AG04449 (cell line): Measurements from ENCODE around the gene CAPRIN2.

ENCODE experiments used
- CTCF ChIA-PET: fragments of 350-600 bp; formaldehyde crosslinking; extraction: SDS; loops from one replicate; lab custom pipeline; 2021; ENCODE audit warnings: antibody characterized with exemption; lab: Yijun Ruan, JAX
- POLR2A ChIA-PET: fragments of 400-600, 350-600 bp; formaldehyde crosslinking; extraction: SDS; loops from one replicate; lab custom pipeline; 2020; ENCODE audit warnings: antibody characterized with exemption, inconsistent platforms; lab: Yijun Ruan, JAX
- DNase-seq: peaks from one replicate; pipeline ENCODE4 v3.0.0-alpha.2; 2010; ENCODE audit warnings: low read depth, low spot score
- H3K4me3 ChIP-seq: 2 replicates; pipeline ENCODE4 v1.5.1; 2011; ENCODE audit warnings: low read depth, mild to moderate bottlenecking, control low read depth, low read length
- CTCF ChIP-seq: IDR thresholded peaks from one replicate; pipeline ENCODE4 v1.5.1; 2011; ENCODE audit warnings: mild to moderate bottlenecking, moderate library complexity, low read length, control low read depth, inconsistent platforms; ENCODE audit not compliant: insufficient read depth; ENCODE audit errors: missing control alignments

The CAPRIN2 gene

GRCh38 chr12:30756074-30756473 is 1.3 kb upstream of the CAPRIN2 start:
- ChIA-PET CTCF (interaction anchor here (1.0 to 1.3 kb wide), 3 partner anchors 11 to 36 kb away, joined by 3 to 5 read pairs (median 3); no protein-coding TSS in a partner anchor), POLR2A (no interaction called here)
- no peak for DNase-seq
- TF ChIP-seq CTCF: no peak
- H3K4me3 ChIP-seq: no peak overlapping the region

GRCh38 chr12:30755395-30755762 is 628 bp upstream of the CAPRIN2 start:
- peak overlapping the region; percentile 77 for H3K4me3 ChIP-seq
- CTCF ChIA-PET: interaction anchor here (1.0 to 1.3 kb wide), 6 partner anchors 9 to 41 kb away, joined by 3 to 5 read pairs (median 4); no protein-coding TSS in a partner anchor
- TF ChIP-seq CTCF: no peak
- POLR2A ChIA-PET: interaction anchor here (1.0 to 2.4 kb wide), 3 partner anchors 29 to 40 kb away, joined by 3 to 45 read pairs (median 8); no protein-coding TSS in a partner anchor
- no peak for DNase-seq

- no peak for DNase-seq
- no peak for TF ChIP-seq CTCF
- ChIA-PET CTCF (interaction anchor here (1.1 to 3.2 kb wide), 8 partner anchors 10 to 518 kb away, joined by 3 to 24 read pairs (median 8); no protein-coding TSS in a partner anchor), POLR2A (interaction anchor here (1.0 to 2.4 kb wide), 5 partner anchors 28 to 41 kb away, joined by 3 to 45 read pairs (median 5); no protein-coding TSS in a partner anchor)
- peak overlapping the region; percentile 77 for H3K4me3 ChIP-seq
Observed at GRCh38 chr12:30754383-30754749, 385 bp downstream of the CAPRIN2 start.

DNA sequence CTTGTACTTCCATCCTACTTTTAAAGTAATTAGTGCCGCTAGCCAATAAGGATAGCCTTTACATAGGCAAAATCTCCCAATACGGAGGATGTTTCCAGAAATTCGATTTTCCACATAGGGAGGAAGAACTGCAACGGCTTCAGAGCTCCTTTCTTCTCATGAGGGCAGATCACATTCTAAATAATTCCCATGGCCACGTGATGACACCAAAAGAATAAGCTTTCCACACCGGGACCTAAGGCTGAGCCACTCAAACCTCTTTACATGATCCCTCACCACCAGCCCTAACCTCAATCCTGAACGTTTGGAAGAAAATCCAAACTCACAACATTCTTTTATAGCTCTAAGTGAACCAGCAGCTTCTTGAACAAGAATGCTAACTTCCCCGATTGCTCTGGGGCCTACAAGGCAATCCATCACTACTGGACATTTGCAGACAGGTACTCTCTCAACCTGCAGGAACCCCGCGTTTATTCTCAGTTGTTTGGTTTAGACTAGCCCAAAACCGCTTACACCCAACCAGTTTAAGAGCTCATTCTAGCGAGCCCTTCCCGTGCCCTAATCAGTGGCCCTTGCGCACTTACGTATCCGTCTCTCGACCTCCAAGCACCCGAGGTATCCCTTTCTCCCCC is 884 bp downstream of the CAPRIN2 start:
- no peak for TF ChIP-seq CTCF
- no peak for DNase-seq
- ChIA-PET CTCF (interaction anchor here (0.9 to 3.2 kb wide), 11 partner anchors 10 to 519 kb away, joined by 3 to 24 read pairs (median 4); no protein-coding TSS in a partner anchor), POLR2A (interaction anchor here (1.1 to 2.4 kb wide), 4 partner anchors 27 to 42 kb away, joined by 4 to 45 read pairs (median 6); no protein-coding TSS in a partner anchor)
- H3K4me3 ChIP-seq: peak overlapping the region; percentile 77

DNA sequence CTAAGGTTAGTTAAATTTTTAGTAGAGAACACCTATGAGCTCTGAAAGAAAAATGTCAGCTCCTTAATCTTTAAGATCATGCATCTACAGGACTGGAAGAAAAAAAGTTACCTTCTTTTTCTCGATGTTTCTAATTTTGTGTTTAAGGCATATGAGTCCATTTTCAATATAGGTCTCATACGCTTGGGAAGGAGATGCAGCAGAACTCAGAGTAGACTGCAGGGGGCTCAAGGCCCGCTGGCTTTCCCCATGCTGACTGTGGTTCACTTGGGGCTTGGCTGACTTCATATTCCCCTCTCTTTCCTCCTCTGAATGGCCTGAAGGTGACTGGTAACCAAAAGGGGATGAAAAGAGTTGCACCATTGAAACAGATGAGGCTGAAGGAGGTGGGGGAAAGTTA is 1.5 kb downstream of the CAPRIN2 start:
- CTCF ChIA-PET: interaction anchor here (0.6 to 3.2 kb wide), 11 partner anchors 9 to 335 kb away, joined by 3 to 24 read pairs (median 4); no protein-coding TSS in a partner anchor
- TF ChIP-seq CTCF: peak; percentile 62
- H3K4me3 ChIP-seq: peak overlapping the region; percentile 77

DNA sequence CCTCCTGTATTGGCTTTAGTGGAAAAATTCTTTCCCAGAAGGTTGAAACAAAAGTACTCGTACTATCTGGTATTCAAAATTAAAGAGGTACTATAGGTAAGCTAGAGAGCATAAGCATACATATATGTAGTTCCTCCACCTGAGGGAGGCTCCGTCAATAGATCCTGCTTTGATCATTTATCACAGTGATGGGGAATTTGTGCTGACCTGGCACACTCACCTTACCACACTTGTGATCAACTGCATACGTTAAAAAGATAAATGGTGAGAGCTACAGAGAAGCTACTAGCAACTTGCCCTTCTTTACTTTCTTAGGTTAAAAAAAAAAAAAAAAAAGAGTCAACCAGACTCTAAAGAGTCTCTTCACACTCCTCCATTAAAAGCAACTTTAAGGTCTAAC is 2.5 kb downstream of the CAPRIN2 start:
- POLR2A ChIA-PET: no interaction called here
- TF ChIP-seq CTCF: no peak
- DNase-seq: no peak
- H3K4me3 ChIP-seq: no peak overlapping the region
- CTCF ChIA-PET: interaction anchor here (0.6 to 3.2 kb wide), 4 partner anchors 8 to 55 kb away, joined by 3 to 24 read pairs (median 14); no protein-coding TSS in a partner anchor

More for the DNA sequence above, 1.5 kb downstream of the CAPRIN2 start:
- no peak for DNase-seq
- POLR2A ChIA-PET: interaction anchor here (1.1 to 2.4 kb wide), 4 partner anchors 26 to 42 kb away, joined by 4 to 45 read pairs (median 6); no protein-coding TSS in a partner anchor
